Fibroblast of the aortic adventitia (primary cell): ENCODE results near the gene ALKBH4. TPM values are rescaled to one million over a fixed set of nuclear protein-coding genes. Genes with fewer than 3 reads are reported as not detected.
A peak's percentile ranks its signal among the peaks of the same experiment; 100 is the strongest.
"Not testable (repeated sequence)": the region's sequence is repeated elsewhere in the genome, so short reads cannot be mapped to it uniquely, and the experiment has no call there.

Source experiments
- DNase-seq: peaks from one replicate; pipeline ENCODE4 v3.0.0-alpha.2; 2010; ENCODE audit warnings: low read depth
- H3K4me3 ChIP-seq: 2 replicates; pipeline ENCODE4 v1.5.1; 2011; ENCODE audit warnings: low read depth, mild to moderate bottlenecking, control low read depth, low read length, moderate library complexity
- total RNA-seq: library from RNA; depleted of rRNA; stranded (reverse); fragments of >200 nt; gene quantifications from 2 replicates; pipeline ENCODE4 v1.2.3, GENCODE V29; 2012; ENCODE audit warnings: low replicate concordance
- TF ChIP-seq, protein P1 (sequence below): IDR thresholded peaks from 2 replicates; pipeline ENCODE4 v1.5.1; 2011; ENCODE audit warnings: mild to moderate bottlenecking, low read length, control low read depth, inconsistent platforms; ENCODE audit not compliant: insufficient read depth

ALKBH4 gene
- total RNA-seq, 1 donor: 8.0 TPM

DNA sequence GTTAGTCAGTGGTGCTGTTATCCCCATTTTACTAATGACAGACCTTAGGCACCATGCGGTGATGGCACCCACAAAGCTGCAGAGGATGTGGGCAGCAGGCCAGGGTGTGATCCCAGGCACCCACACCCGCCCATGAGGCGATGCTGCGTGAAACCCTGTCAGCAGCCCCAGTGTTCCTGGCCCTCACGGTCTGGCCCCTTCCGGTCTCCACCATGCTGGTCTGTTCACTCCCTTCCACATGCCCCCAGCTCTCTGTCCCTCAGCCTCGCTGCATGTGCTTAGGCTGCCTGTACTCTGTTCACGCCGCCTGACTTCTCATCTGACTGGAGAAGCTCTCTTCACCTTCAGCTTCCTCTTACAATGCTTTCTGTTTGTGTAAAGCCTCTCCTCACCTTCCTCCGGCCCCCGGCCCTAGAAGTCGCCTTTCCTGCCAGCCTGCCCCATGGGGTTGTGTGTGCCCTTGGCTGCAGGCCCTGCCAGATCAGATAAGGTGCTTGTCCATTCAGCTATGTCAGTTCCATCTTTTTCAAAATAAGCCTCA, 48.9 kb downstream of the ALKBH4 start:
- no peak overlapping the region for H3K4me3 ChIP-seq
- no peak for DNase-seq
- TF ChIP-seq, protein P1, sequence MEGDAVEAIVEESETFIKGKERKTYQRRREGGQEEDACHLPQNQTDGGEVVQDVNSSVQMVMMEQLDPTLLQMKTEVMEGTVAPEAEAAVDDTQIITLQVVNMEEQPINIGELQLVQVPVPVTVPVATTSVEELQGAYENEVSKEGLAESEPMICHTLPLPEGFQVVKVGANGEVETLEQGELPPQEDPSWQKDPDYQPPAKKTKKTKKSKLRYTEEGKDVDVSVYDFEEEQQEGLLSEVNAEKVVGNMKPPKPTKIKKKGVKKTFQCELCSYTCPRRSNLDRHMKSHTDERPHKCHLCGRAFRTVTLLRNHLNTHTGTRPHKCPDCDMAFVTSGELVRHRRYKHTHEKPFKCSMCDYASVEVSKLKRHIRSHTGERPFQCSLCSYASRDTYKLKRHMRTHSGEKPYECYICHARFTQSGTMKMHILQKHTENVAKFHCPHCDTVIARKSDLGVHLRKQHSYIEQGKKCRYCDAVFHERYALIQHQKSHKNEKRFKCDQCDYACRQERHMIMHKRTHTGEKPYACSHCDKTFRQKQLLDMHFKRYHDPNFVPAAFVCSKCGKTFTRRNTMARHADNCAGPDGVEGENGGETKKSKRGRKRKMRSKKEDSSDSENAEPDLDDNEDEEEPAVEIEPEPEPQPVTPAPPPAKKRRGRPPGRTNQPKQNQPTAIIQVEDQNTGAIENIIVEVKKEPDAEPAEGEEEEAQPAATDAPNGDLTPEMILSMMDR: no peak

DNA sequence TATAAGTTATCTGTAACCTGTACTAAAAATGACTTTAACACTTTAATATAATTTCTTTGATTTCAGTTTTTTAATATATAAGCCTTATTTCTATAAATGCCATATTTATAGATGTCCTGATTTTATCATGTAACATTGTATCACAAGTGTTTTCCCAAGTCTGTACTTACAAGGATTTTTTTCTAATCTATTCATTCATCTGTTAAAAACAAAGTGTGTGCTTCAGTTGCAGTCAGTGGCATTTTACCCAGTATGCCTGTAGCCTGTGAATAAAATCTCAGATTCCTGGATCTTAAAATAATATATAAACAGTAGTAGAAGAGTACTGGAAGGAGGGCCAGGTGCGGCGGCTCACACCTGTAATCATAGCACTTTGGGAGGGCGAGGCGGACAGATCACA, 51.1 kb downstream of the ALKBH4 start:
- no peak overlapping the region for H3K4me3 ChIP-seq
- no peak for DNase-seq
- TF ChIP-seq, protein P1: no peak

DNA sequence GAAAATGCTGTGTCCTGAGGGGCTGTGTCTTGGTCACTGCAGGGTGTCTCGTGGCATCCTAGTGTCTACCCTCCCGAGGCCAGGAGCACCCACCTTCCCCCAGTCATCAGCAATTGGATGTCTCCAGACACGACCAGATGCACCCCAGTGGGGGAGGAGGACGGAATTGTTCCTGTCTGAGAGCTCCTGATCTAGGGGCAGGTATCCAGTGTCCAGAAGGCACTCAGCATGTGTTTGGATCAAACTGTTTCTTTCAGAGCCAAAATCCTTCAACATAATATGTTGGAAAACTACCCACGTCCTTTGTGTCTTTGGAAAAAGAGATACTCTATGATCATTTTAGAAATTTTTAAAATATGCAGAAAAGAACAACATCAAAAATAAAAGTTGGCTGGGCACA, 51.6 kb downstream of the ALKBH4 start:
- TF ChIP-seq, protein P1: no peak
- H3K4me3 ChIP-seq: no peak overlapping the region
- DNase-seq: no peak

DNA sequence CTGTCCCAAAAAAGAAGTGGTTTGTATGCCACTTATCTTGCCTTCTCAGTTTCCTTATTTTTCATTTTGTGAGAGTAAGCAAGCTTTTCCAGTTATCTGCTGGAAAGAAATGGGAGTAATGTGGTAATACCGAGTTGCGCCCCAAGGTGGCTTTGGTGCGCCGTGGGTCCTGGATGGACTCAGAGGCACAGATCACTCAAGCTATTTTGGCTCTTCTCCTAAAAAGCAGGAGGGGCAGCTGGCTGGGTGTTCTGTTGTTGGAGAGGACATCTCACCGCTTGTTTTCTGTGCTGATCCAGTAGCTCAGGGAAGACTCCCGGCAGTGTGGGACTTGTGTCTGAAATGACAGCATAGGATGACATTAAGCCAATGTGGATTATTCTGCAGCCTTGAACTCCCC, 52.1 kb downstream of the ALKBH4 start:
- TF ChIP-seq, protein P1: peak; percentile 54
- H3K4me3 ChIP-seq: no peak overlapping the region
- DNase-seq: peak; percentile 35

DNA sequence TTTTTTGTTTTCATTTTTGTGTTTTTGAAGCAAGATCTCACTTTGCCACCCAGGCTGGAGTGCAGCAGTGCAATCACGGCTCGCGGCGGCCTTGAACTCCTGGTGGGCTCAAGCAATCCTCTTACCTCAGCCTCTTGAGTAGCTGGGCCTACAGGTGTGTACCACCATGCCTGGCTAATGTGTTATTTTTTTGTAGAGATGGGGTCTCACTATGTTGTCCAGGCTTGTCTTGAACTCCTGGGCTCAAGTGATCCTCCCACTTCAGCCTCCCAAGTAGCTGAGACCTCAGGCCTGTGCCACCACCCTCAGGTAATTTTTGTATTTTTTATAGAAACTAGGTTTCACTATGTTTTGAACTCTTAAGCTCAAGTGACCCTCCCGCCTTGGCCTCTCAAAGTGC, 53.7 kb downstream of the ALKBH4 start:
- DNase-seq: no peak
- H3K4me3 ChIP-seq: no peak overlapping the region
- TF ChIP-seq, protein P1: no peak

DNA sequence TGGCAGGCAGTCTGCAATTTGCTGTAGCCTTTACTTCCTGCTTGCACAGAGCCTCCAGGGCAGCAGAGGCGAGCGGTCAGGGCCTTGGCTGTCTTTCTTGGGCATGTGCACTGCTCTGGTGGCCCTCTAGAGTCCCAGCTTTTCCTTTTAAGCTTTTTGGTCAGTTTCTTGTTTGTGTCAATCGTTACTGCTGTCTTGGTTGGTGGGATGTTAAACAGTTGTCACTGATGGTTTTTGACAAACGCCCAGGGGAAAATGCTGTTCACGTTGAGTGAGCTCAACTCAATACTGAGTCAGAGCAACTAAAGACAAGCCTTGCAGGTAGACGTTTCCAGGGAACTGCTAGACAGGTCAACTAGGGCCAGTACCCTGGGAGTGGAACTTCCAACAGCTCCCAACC, 54.5 kb downstream of the ALKBH4 start:
- no peak for DNase-seq
- H3K4me3 ChIP-seq: no peak overlapping the region
- TF ChIP-seq, protein P1: no peak

DNA sequence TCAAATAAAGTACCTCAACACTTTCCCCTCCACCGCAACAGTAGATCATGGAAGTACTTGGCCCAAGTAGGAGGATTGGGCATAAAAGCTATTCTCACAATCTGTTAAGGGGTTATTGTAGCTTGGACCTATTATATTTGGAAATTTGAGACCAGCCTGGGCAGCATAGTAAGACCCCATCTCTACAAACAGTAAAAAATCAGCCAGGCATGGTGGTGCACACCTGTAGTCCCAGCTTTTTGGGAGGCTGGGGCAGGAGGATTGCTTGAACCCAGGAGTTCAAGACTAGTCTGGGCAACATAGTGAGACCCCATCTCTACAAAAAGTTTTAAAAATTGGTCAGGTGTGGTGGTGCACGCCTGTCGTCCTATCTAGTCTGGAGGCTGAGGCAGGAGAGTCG, 55.3 kb downstream of the ALKBH4 start:
- H3K4me3 ChIP-seq: no peak overlapping the region
- TF ChIP-seq, protein P1: no peak
- no peak for DNase-seq

DNA sequence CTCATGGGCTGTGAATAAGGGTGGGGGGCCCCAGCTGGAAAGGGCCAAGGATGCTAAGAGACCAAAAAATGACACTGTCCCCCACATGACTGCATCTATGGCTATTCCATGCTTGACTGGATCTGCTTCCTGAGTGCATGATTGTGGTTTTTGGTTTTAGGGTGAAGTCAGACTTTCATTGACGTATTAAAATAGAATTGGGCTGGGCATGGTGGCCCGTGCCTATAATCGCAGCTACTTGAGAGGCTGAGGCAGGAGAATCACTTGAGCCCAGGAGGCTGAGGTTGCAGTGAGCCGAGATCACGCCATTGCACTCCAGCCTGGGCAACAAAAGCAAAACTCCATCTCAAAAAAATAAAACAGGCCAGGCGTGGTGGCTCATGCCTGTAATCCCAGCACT, 56.1 kb downstream of the ALKBH4 start:
- not testable (repeated sequence) for DNase-seq, H3K4me3 ChIP-seq
